Keratinocyte (primary cell): ENCODE measurements around the gene TSPAN11. TPM values are rescaled to one million over a fixed set of nuclear protein-coding genes. Genes with fewer than 3 reads are reported as not detected.

Experiments used
- DNase-seq: peaks from one replicate; pipeline ENCODE4 v3.0.0-alpha.2; 2011; ENCODE audit warnings: low read depth, missing footprints, low spot score
- FAIRE-seq: peaks from 2 replicates; lab custom pipeline; 2011; peaks lifted over from hg19 to GRCh38; lab: Jason Lieb, UNC
- H2AFZ ChIP-seq: 2 replicates; pipeline ENCODE4 v1.6.0; 2012; ENCODE audit warnings: low read length, control low read depth, inconsistent platforms; ENCODE audit not compliant: control insufficient read depth
- H3K27ac ChIP-seq: 2 replicates; pipeline ENCODE4 v1.5.1; 2011; ENCODE audit warnings: low read length; ENCODE audit not compliant: control insufficient read depth, insufficient read depth
- H3K27me3 ChIP-seq: 3 replicates; pipeline ENCODE4 v1.6.0; 2011; ENCODE audit warnings: low read length; ENCODE audit not compliant: control insufficient read depth, insufficient read depth; ENCODE audit errors: extremely low read depth
- H3K36me3 ChIP-seq, 2 experiments: 2 replicates in 1 of 2; 3 replicates in 1 of 2; pipeline ENCODE4 v1.5.1; 2011; ENCODE audit warnings: low read length in 2 of 2, mild to moderate bottlenecking in 1 of 2; ENCODE audit not compliant: control insufficient read depth in 2 of 2, insufficient read depth in 2 of 2; ENCODE audit errors: extremely low read depth in 1 of 2
- H3K4me1 ChIP-seq: 3 replicates; pipeline ENCODE4 v1.5.1; 2011; ENCODE audit warnings: low read length; ENCODE audit not compliant: control insufficient read depth, insufficient read depth; ENCODE audit errors: extremely low read depth
- H3K4me2 ChIP-seq: 3 replicates; pipeline ENCODE4 v1.6.0; 2011; ENCODE audit warnings: low read depth, low read length; ENCODE audit not compliant: control insufficient read depth, insufficient read depth; ENCODE audit errors: extremely low read depth
- H3K4me3 ChIP-seq, 3 experiments: fragments of 200-600 bp in 1 of 3; sonication (generic) in 1 of 3; 2 replicates in 2 of 3; 3 replicates in 1 of 3; pipeline ENCODE4 v1.5.1; 2011 to 2016; ENCODE audit warnings: low read length in 3 of 3, mild to moderate bottlenecking in 3 of 3, control low read depth in 2 of 3, inconsistent platforms in 1 of 3, low read depth in 1 of 3, mixed read lengths in 1 of 3, mixed run types in 1 of 3, moderate library complexity in 1 of 3; ENCODE audit not compliant: control insufficient read depth in 2 of 3, insufficient read depth in 2 of 3; ENCODE audit errors: extremely low read depth in 1 of 3
- H3K79me2 ChIP-seq: 2 replicates; pipeline ENCODE4 v1.6.0; 2012; ENCODE audit warnings: low read length; ENCODE audit not compliant: control insufficient read depth, insufficient read depth
- H3K9ac ChIP-seq: 3 replicates; pipeline ENCODE4 v1.6.0; 2011; ENCODE audit warnings: low read length; ENCODE audit not compliant: control insufficient read depth, insufficient read depth; ENCODE audit errors: extremely low read depth
- H3K9me1 ChIP-seq: 3 replicates; pipeline ENCODE4 v1.6.0; 2011; ENCODE audit warnings: low read length; ENCODE audit not compliant: control insufficient read depth, insufficient read depth; ENCODE audit errors: extremely low read depth
- H3K9me3 ChIP-seq: 2 replicates; pipeline ENCODE4 v1.5.1; 2012; ENCODE audit warnings: low read depth, low read length; ENCODE audit not compliant: control insufficient read depth
- H4K20me1 ChIP-seq: 3 replicates; pipeline ENCODE4 v1.6.0; 2011; ENCODE audit warnings: low read length; ENCODE audit not compliant: control insufficient read depth, insufficient read depth; ENCODE audit errors: extremely low read depth
- CTCF ChIP-seq, 3 experiments: IDR thresholded peaks in 1 of 3; conservative IDR thresholded peaks in 1 of 3; optimal IDR thresholded peaks in 1 of 3; 2 replicates in 2 of 3; 3 replicates in 1 of 3; pipeline versions ENCODE3 to v1.5.1; 2011; ENCODE audit warnings: low read length in 3 of 3, mild to moderate bottlenecking in 3 of 3, moderate library complexity in 2 of 3, control low read depth in 1 of 3, inconsistent platforms in 1 of 3; ENCODE audit not compliant: insufficient read depth in 2 of 3; ENCODE audit errors: extremely low read depth in 1 of 3
- EZH2 ChIP-seq: IDR thresholded peaks from one replicate; pipeline ENCODE4 v1.6.1; 2012; ENCODE audit warnings: inconsistent platforms, mild to moderate bottlenecking, low read length, moderate library complexity
- dilution Hi-C: fragments of 300-500 bp; cut with MboI; formaldehyde crosslinking; loops from one replicate; pipeline ENCODE4 v1.7.0; 2020; ENCODE audit warnings: low sequenced_read_pairs; ENCODE audit not compliant: extremely low pct_ligation_motif_present
- polyA plus RNA-seq, 5 experiments: library from polyadenylated mRNA; depleted of rRNA in 3 of 5; stranded (reverse) in 3 of 5; stranded (forward) in 1 of 5; unstranded in 1 of 5; fragments of >200 nt; gene quantifications; 1 replicate in 1 of 5; 2 replicates in 3 of 5; 3 replicates in 1 of 5; pipeline versions ENCODE4 v1.2.1 to v1.2.3, GENCODE V29; 2011 to 2012; ENCODE audit warnings: missing spikeins in 2 of 5, low read depth in 1 of 5, low replicate concordance in 1 of 5

TSPAN11 gene
- polyA plus RNA-seq, 1 donor (not counting 4 experiments of a cell fraction or from before 2014, with no cell fraction given), result not detected

DNA sequence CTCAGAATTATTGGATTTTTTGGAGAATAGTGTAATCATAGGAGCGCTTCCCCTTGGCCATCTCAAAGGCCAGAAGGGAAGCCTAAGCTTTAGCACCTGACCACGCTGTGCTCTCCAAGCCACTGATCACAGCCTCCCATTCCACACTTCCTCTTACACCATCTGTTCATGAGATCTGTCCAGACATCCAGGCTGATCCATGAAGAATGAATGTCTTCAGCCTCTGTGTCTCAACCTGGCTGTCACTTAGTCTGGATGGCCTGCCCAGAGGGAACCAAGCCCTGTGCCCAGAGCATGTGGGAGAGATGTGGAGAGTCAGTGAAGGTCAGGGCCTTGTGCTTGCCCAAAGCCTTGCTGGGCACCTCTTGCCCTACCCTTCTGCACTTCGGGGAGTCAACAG, 40.5 kb downstream of the TSPAN11 start:
- no peak overlapping the region for H2AFZ ChIP-seq
- H3K4me2 ChIP-seq, result no peak overlapping the region
- no peak overlapping the region for H3K4me3 ChIP-seq
- TF ChIP-seq EZH2 (no peak), CTCF (optimal IDR thresholded peaks at IDR 0.05 in 1 of 3, IDR thresholded peaks at IDR 0.05 in 1 of 3, conservative IDR thresholded peaks at IDR 0.05 in 1 of 3; ENCODE audit: extremely low read depth in 1 of 3, insufficient read depth in 2 of 3, low read length in 3 of 3) (no peak)
- H3K4me1 ChIP-seq, result no peaks in the 10 kb centered on the region
- no peaks in the 10 kb centered on the region for H3K9me3 ChIP-seq
- no peaks in the 10 kb centered on the region for H3K79me2 ChIP-seq
- DNase-seq, result no peak
- H3K27me3 ChIP-seq, result peaks cover 10% of the 10 kb centered on the region
- no peak for FAIRE-seq
- no peak overlapping the region for H3K27ac ChIP-seq
- no peaks in the 10 kb centered on the region for H3K9me1 ChIP-seq
- no peak overlapping the region for H3K9ac ChIP-seq
- dilution Hi-C loops, result no loop called here
- no peaks in the 10 kb centered on the region for H4K20me1 ChIP-seq
- no peaks in the 10 kb centered on the region for H3K36me3 ChIP-seq

- Histone ChIP-seq H3K36me3 (no peaks in the 10 kb centered on the region), H3K27me3 (peaks cover 19% of the 10 kb centered on the region), H3K4me3 (no peak overlapping the region), H4K20me1 (no peaks in the 10 kb centered on the region), H3K4me2 (no peak overlapping the region), H3K9me3 (no peaks in the 10 kb centered on the region), H3K79me2 (no peaks in the 10 kb centered on the region), H3K9me1 (no peaks in the 10 kb centered on the region), H2AFZ (no peak overlapping the region), H3K4me1 (no peaks in the 10 kb centered on the region), H3K9ac (no peak overlapping the region), H3K27ac (no peak overlapping the region)
- TF ChIP-seq CTCF (optimal IDR thresholded peaks at IDR 0.05 in 1 of 3, IDR thresholded peaks at IDR 0.05 in 1 of 3, conservative IDR thresholded peaks at IDR 0.05 in 1 of 3; ENCODE audit: extremely low read depth in 1 of 3, insufficient read depth in 2 of 3, low read length in 3 of 3) (no peak), EZH2 (no peak)
- FAIRE-seq (no peak), DNase-seq (no peak)
- dilution Hi-C loops, result no loop called here
These were observed 41.7 kb downstream of the TSPAN11 start for GRCh38 chr12:30968211-30968610.
